ENCODE measurements around the gene SESTD1. TPM values are rescaled to one million over a fixed set of nuclear protein-coding genes. Genes with fewer than 3 reads are reported as not detected.

SESTD1 gene
- polyA plus RNA-seq, 1 donor from 2014 or later, result 39.5 TPM

DNA sequence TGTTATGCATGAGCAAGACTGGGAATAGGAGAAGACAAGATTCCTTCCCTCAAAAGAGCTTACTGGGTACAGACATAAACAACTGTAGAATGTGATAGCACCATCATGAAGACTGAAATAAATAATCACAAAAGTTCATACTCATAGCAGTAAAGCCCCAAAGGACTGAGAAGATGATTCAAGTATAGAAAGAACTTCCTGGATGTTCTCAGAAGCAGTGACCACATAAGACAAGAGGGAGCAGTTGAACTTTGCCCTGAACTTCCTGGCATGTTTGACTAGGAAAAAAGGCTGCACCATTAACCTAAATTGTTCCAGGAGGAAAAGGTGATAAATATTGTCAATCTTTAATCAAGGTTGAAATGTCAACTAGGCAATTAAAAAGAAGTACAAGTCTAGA, 156.9 kb downstream of the SESTD1 start:
- H4K20me1 ChIP-seq (ENCODE audit: insufficient read depth), result no peaks in the 10 kb centered on the region
- no peak overlapping the region for H3K9ac ChIP-seq (ENCODE audit: low read length)
- no peak overlapping the region for H3K4me2 ChIP-seq (ENCODE audit: low read length)
- H3K9me3 ChIP-seq (ENCODE audit: low read length), result no peaks in the 10 kb centered on the region
- no peak overlapping the region for H3K4me3 ChIP-seq (ENCODE audit: low read length)
- no peaks in the 10 kb centered on the region for H3K9me2 ChIP-seq (ENCODE audit: insufficient read depth, low read length)
- TF ChIP-seq MXI1 (conservative IDR thresholded peaks at IDR 0.05; ENCODE audit: poor library complexity, severe bottlenecking), result no peak
- TF ChIP-seq, protein P1, sequence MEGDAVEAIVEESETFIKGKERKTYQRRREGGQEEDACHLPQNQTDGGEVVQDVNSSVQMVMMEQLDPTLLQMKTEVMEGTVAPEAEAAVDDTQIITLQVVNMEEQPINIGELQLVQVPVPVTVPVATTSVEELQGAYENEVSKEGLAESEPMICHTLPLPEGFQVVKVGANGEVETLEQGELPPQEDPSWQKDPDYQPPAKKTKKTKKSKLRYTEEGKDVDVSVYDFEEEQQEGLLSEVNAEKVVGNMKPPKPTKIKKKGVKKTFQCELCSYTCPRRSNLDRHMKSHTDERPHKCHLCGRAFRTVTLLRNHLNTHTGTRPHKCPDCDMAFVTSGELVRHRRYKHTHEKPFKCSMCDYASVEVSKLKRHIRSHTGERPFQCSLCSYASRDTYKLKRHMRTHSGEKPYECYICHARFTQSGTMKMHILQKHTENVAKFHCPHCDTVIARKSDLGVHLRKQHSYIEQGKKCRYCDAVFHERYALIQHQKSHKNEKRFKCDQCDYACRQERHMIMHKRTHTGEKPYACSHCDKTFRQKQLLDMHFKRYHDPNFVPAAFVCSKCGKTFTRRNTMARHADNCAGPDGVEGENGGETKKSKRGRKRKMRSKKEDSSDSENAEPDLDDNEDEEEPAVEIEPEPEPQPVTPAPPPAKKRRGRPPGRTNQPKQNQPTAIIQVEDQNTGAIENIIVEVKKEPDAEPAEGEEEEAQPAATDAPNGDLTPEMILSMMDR (IDR thresholded peaks at IDR 0.05; ENCODE audit: poor library complexity, severe bottlenecking), result no peak
- TF ChIP-seq EP300 (conservative IDR thresholded peaks at IDR 0.05; ENCODE audit: poor library complexity, severe bottlenecking), result no peak
- no peak for TF ChIP-seq TAF1 (IDR thresholded peaks at IDR 0.05; ENCODE audit: low read depth)
- no peak for TF ChIP-seq POLR2AphosphoS5 (IDR thresholded peaks at IDR 0.05)
- TF ChIP-seq SMC3 (conservative IDR thresholded peaks at IDR 0.05; ENCODE audit: poor library complexity), result no peak
- no peak for TF ChIP-seq EZH2 (IDR thresholded peaks at IDR 0.05; ENCODE audit: borderline replicate concordance, insufficient read depth, low read length, poor library complexity, severe bottlenecking)
- TF ChIP-seq, protein P2, sequence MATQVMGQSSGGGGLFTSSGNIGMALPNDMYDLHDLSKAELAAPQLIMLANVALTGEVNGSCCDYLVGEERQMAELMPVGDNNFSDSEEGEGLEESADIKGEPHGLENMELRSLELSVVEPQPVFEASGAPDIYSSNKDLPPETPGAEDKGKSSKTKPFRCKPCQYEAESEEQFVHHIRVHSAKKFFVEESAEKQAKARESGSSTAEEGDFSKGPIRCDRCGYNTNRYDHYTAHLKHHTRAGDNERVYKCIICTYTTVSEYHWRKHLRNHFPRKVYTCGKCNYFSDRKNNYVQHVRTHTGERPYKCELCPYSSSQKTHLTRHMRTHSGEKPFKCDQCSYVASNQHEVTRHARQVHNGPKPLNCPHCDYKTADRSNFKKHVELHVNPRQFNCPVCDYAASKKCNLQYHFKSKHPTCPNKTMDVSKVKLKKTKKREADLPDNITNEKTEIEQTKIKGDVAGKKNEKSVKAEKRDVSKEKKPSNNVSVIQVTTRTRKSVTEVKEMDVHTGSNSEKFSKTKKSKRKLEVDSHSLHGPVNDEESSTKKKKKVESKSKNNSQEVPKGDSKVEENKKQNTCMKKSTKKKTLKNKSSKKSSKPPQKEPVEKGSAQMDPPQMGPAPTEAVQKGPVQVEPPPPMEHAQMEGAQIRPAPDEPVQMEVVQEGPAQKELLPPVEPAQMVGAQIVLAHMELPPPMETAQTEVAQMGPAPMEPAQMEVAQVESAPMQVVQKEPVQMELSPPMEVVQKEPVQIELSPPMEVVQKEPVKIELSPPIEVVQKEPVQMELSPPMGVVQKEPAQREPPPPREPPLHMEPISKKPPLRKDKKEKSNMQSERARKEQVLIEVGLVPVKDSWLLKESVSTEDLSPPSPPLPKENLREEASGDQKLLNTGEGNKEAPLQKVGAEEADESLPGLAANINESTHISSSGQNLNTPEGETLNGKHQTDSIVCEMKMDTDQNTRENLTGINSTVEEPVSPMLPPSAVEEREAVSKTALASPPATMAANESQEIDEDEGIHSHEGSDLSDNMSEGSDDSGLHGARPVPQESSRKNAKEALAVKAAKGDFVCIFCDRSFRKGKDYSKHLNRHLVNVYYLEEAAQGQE (IDR thresholded peaks at IDR 0.05; ENCODE audit: borderline replicate concordance), result no peak
- no peak for TF ChIP-seq RAD21 (conservative IDR thresholded peaks at IDR 0.05)
- H3F3A ChIP-seq (ENCODE audit: insufficient read depth, low read length, poor library complexity, severe bottlenecking), result no peaks in the 10 kb centered on the region
- peaks cover 3% of the 10 kb centered on the region for H3K36me3 ChIP-seq (ENCODE audit: insufficient read depth, low read length)
- H3K27me3 ChIP-seq (ENCODE audit: insufficient read depth, low read depth, low read length), result no peaks in the 10 kb centered on the region
- no peak overlapping the region for H3K27ac ChIP-seq (ENCODE audit: low read length)
- H3K79me2 ChIP-seq (replicated peaks; ENCODE audit: insufficient read depth, low read length), result no peaks in the 10 kb centered on the region
- H2AFZ ChIP-seq (ENCODE audit: low read depth, low read length), result no peak overlapping the region

DNA sequence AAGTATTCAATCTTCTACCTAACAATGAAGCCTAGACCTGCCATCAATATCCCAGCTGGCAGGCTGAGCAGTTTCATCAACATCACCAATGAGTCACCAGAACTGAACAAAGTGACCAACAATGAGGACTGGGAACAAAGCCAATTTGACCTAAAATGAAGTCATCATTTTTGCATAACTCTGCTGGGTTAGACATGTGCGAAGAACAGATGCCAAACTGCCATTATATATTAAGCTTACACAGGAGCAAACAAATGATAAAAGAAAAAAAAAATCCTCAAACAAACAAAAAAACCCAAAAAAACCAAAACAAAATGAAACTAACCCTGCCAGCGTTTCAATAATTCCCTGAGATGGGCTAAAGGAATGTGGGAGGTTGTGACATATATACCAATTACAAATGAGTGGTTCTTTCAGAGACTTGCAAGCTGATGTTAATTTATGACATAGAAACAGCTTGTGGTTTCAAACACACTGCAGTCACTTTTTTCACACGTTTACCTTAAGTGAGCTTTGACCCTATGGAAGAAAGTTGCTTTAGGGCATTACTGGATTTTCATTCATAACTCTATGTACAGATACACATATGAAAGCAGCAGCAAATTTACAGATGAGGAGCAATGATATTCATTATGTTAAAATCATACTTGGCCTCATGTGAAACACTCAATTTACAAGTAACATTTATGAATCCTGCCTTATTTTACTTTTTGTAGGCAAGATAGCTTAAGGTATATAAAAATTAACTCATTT, 157.8 kb downstream of the SESTD1 start:
- Histone ChIP-seq H3K27ac (ENCODE audit: low read length) (no peak overlapping the region), H3K36me3 (ENCODE audit: insufficient read depth, low read length) (peaks cover 3% of the 10 kb centered on the region), H3F3A (ENCODE audit: insufficient read depth, low read length, poor library complexity, severe bottlenecking) (no peaks in the 10 kb centered on the region), H3K4me3 (ENCODE audit: low read length) (no peak overlapping the region), H3K9ac (ENCODE audit: low read length) (no peak overlapping the region), H3K9me2 (ENCODE audit: insufficient read depth, low read length) (no peaks in the 10 kb centered on the region), H3K9me3 (ENCODE audit: low read length) (no peaks in the 10 kb centered on the region), H3K27me3 (ENCODE audit: insufficient read depth, low read depth, low read length) (no peaks in the 10 kb centered on the region), H3K4me2 (ENCODE audit: low read length) (no peak overlapping the region), H4K20me1 (ENCODE audit: insufficient read depth) (no peaks in the 10 kb centered on the region), H2AFZ (ENCODE audit: low read depth, low read length) (no peak overlapping the region), H3K79me2 (replicated peaks; ENCODE audit: insufficient read depth, low read length) (no peaks in the 10 kb centered on the region)
- TF ChIP-seq MXI1 (conservative IDR thresholded peaks at IDR 0.05; ENCODE audit: poor library complexity, severe bottlenecking), result no peak
- no peak for TF ChIP-seq POLR2AphosphoS5 (IDR thresholded peaks at IDR 0.05)
- TF ChIP-seq SMC3 (conservative IDR thresholded peaks at IDR 0.05; ENCODE audit: poor library complexity), result no peak
- TF ChIP-seq EZH2 (IDR thresholded peaks at IDR 0.05; ENCODE audit: borderline replicate concordance, insufficient read depth, low read length, poor library complexity, severe bottlenecking), result no peak
- TF ChIP-seq, protein P1 (IDR thresholded peaks at IDR 0.05; ENCODE audit: poor library complexity, severe bottlenecking), result no peak

Measured in neural cell (in vitro differentiated cells).